ENCODE data around the gene KIF4A. TPM values are rescaled to one million over a fixed set of nuclear protein-coding genes. Genes with fewer than 3 reads are reported as not detected.

The KIF4A gene
- polyA plus RNA-seq, 1 experiment: 10.8 TPM

GRCh38 chrX:70434914-70435586 lies 145.1 kb downstream of the KIF4A start:
- ChIA-PET CTCF (interaction anchor here (1.0 to 2.2 kb wide), 3 partner anchors 9 to 28 kb away, joined by 3 to 6 read pairs (median 5); partner anchors contain the start of gene DLG3), POLR2A (interaction anchor here (0.6 kb wide), 1 partner anchor 1202 kb away, joined by 3 read pairs; no protein-coding TSS in a partner anchor)
- DNase-seq (ENCODE audit: low read depth): no peak

GRCh38 chrX:70436343-70436742 lies 146.4 kb downstream of the KIF4A start:
- no peaks in the 10 kb centered on the region for H3K36me3 ChIP-seq (ENCODE audit: control insufficient read depth, insufficient read depth, low read length)
- DNase-seq (ENCODE audit: low read depth): no peak
- no peaks in the 10 kb centered on the region for H3K27me3 ChIP-seq (ENCODE audit: control insufficient read depth, insufficient read depth, low read length)
- no peak for TF ChIP-seq CTCF (IDR thresholded peaks at IDR 0.05; ENCODE audit: insufficient read depth, low read depth, low read length)
- no peak overlapping the region for H3K4me3 ChIP-seq (ENCODE audit: low read depth, low read length)
- ChIA-PET POLR2A (no interaction called here), CTCF (interaction anchor here (1.8 to 2.2 kb wide), 2 partner anchors 8 to 15 kb away, joined by 5 to 6 read pairs; partner anchors contain the start of gene DLG3)

More at GRCh38 chrX:70434914-70435586, 145.1 kb downstream of the KIF4A start:
- Histone ChIP-seq H3K36me3 (ENCODE audit: control insufficient read depth, insufficient read depth, low read length) (no peaks in the 10 kb centered on the region), H3K27me3 (ENCODE audit: control insufficient read depth, insufficient read depth, low read length) (no peaks in the 10 kb centered on the region), H3K4me3 (ENCODE audit: low read depth, low read length) (peak overlapping the region; percentile 78)
- no peak for TF ChIP-seq CTCF (IDR thresholded peaks at IDR 0.05; ENCODE audit: insufficient read depth, low read depth, low read length)

- DNase-seq (ENCODE audit: low read depth): no peak
- Histone ChIP-seq H3K27me3 (ENCODE audit: control insufficient read depth, insufficient read depth, low read length) (no peaks in the 10 kb centered on the region), H3K4me3 (ENCODE audit: low read depth, low read length) (no peak overlapping the region), H3K36me3 (ENCODE audit: control insufficient read depth, insufficient read depth, low read length) (no peaks in the 10 kb centered on the region)
- TF ChIP-seq CTCF (IDR thresholded peaks at IDR 0.05; ENCODE audit: insufficient read depth, low read depth, low read length): no peak
- ChIA-PET CTCF (interaction anchor here (2.2 kb wide), 1 partner anchor 15 kb away, joined by 6 read pairs; no protein-coding TSS in a partner anchor), POLR2A (no interaction called here)
These were observed 147.1 kb downstream of the KIF4A start for GRCh38 chrX:70437011-70437410.

- no peak overlapping the region for H3K4me3 ChIP-seq (ENCODE audit: low read depth, low read length)
- H3K27me3 ChIP-seq (ENCODE audit: control insufficient read depth, insufficient read depth, low read length): no peaks in the 10 kb centered on the region
- POLR2A ChIA-PET: no interaction called here
- no peak for TF ChIP-seq CTCF (IDR thresholded peaks at IDR 0.05; ENCODE audit: insufficient read depth, low read depth, low read length)
- DNase-seq (ENCODE audit: low read depth): no peak
- H3K36me3 ChIP-seq (ENCODE audit: control insufficient read depth, insufficient read depth, low read length): no peaks in the 10 kb centered on the region
- CTCF ChIA-PET: no interaction called here
These were observed 148.2 kb downstream of the KIF4A start for GRCh38 chrX:70437921-70438665.

GRCh38 chrX:70439016-70439415 lies 149.1 kb downstream of the KIF4A start:
- ChIA-PET CTCF (no interaction called here), POLR2A (no interaction called here)
- no peak for DNase-seq (ENCODE audit: low read depth)
- H3K4me3 ChIP-seq (ENCODE audit: low read depth, low read length): no peak overlapping the region
- H3K36me3 ChIP-seq (ENCODE audit: control insufficient read depth, insufficient read depth, low read length): no peaks in the 10 kb centered on the region
- no peak for TF ChIP-seq CTCF (IDR thresholded peaks at IDR 0.05; ENCODE audit: insufficient read depth, low read depth, low read length)
- H3K27me3 ChIP-seq (ENCODE audit: control insufficient read depth, insufficient read depth, low read length): no peaks in the 10 kb centered on the region
